ENCODE data around the gene ADGRE2.
"Not testable (repeated sequence)": the region's sequence is repeated elsewhere in the genome, so short reads cannot be mapped to it uniquely, and the experiment has no call there.

Gene ADGRE2

GRCh38 chr19:14778110-14778845 lies at the start of gene ADGRE2:
Gene ADGRE2, minus strand, starts transcription at chr19:14778560. Its CDS starts 1,804 bp downstream, at chr19:14776756.
- H3K9me3 Mint-ChIP-seq, DNase-seq, H3K4me3 Mint-ChIP-seq, H3K27ac Mint-ChIP-seq, ATAC-seq: not testable (repeated sequence)
- H3K4me1 Mint-ChIP-seq = peaks cover 21% of the 10 kb centered on the region
- H3K27me3 Mint-ChIP-seq = peaks cover 71% of the 10 kb centered on the region

GRCh38 chr19:14826006-14826405 lies 47.6 kb upstream of the ADGRE2 start:
- no peak for DNase-seq
- no peak for ATAC-seq
- Mint-ChIP-seq H3K9me3 (no peaks in the 10 kb centered on the region), H3K4me3 (no peak overlapping the region), H3K4me1 (no peaks in the 10 kb centered on the region), H3K27me3 (peaks cover 50% of the 10 kb centered on the region), H3K27ac (no peak overlapping the region)

GRCh38 chr19:14821937-14822336 lies 43.6 kb upstream of the ADGRE2 start:
- ATAC-seq (no peak), DNase-seq (no peak)
- Mint-ChIP-seq H3K27ac (no peak overlapping the region), H3K27me3 (peaks cover 38% of the 10 kb centered on the region), H3K9me3 (no peaks in the 10 kb centered on the region), H3K4me3 (no peak overlapping the region), H3K4me1 (no peaks in the 10 kb centered on the region)

- ATAC-seq = no peak
- H3K4me1 Mint-ChIP-seq = no peaks in the 10 kb centered on the region
- no peak for DNase-seq
- H3K27me3 Mint-ChIP-seq = peaks cover 7% of the 10 kb centered on the region
- H3K4me3 Mint-ChIP-seq = no peak overlapping the region
- H3K9me3 Mint-ChIP-seq = no peaks in the 10 kb centered on the region
- no peak overlapping the region for H3K27ac Mint-ChIP-seq
Measured at GRCh38 chr19:14818588-14818987, 40.2 kb upstream of the ADGRE2 start.

- Mint-ChIP-seq H3K4me1 (no peaks in the 10 kb centered on the region), H3K27me3 (peaks cover 7% of the 10 kb centered on the region), H3K27ac (no peak overlapping the region), H3K9me3 (no peaks in the 10 kb centered on the region), H3K4me3 (no peak overlapping the region)
- DNase-seq = no peak
- ATAC-seq = no peak
Measured at GRCh38 chr19:14817052-14817451, 38.7 kb upstream of the ADGRE2 start.

GRCh38 chr19:14814982-14815652 lies 36.8 kb upstream of the ADGRE2 start:
- H3K4me1 Mint-ChIP-seq = no peaks in the 10 kb centered on the region
- H3K4me3 Mint-ChIP-seq = no peak overlapping the region
- ATAC-seq = no peak

GRCh38 chr19:14809272-14810057 lies 31.1 kb upstream of the ADGRE2 start:
- no peaks in the 10 kb centered on the region for H3K27me3 Mint-ChIP-seq
- H3K4me3 Mint-ChIP-seq = peak overlapping the region in 1 of 2 donors; percentile 27
- peak overlapping the region in 1 of 2 donors; percentile 16 for H3K27ac Mint-ChIP-seq
- DNase-seq (no peak), ATAC-seq (no peak)
- H3K9me3 Mint-ChIP-seq = no peaks in the 10 kb centered on the region
- H3K4me1 Mint-ChIP-seq = no peaks in the 10 kb centered on the region

More at GRCh38 chr19:14814982-14815652, 36.8 kb upstream of the ADGRE2 start:
- no peaks in the 10 kb centered on the region for H3K27me3 Mint-ChIP-seq
- no peaks in the 10 kb centered on the region for H3K9me3 Mint-ChIP-seq
- no peak overlapping the region for H3K27ac Mint-ChIP-seq
- DNase-seq = no peak

- H3K9me3 Mint-ChIP-seq = no peaks in the 10 kb centered on the region
- H3K27ac Mint-ChIP-seq = no peak overlapping the region
- no peaks in the 10 kb centered on the region for H3K4me1 Mint-ChIP-seq
- ATAC-seq = no peak
- DNase-seq = no peak
- peaks cover 9% of the 10 kb centered on the region for H3K27me3 Mint-ChIP-seq
- no peak overlapping the region for H3K4me3 Mint-ChIP-seq
Measured at GRCh38 chr19:14804765-14805164, 26.4 kb upstream of the ADGRE2 start.

- ATAC-seq (no peak), DNase-seq (no peak)
- H3K4me1 Mint-ChIP-seq = no peaks in the 10 kb centered on the region
- H3K27ac Mint-ChIP-seq = no peak overlapping the region
- H3K27me3 Mint-ChIP-seq = peaks cover 9% of the 10 kb centered on the region
- H3K4me3 Mint-ChIP-seq = no peak overlapping the region
- no peaks in the 10 kb centered on the region for H3K9me3 Mint-ChIP-seq
Measured at GRCh38 chr19:14798760-14799159, 20.4 kb upstream of the ADGRE2 start.

- Mint-ChIP-seq H3K4me3 (no peak overlapping the region), H3K9me3 (no peaks in the 10 kb centered on the region), H3K27me3 (peaks cover under 1% of the 10 kb centered on the region), H3K4me1 (no peaks in the 10 kb centered on the region), H3K27ac (no peak overlapping the region)
- ATAC-seq (no peak), DNase-seq (no peak)
Measured at GRCh38 chr19:14796021-14796420, 17.7 kb upstream of the ADGRE2 start.

GRCh38 chr19:14795078-14795721 lies 16.8 kb upstream of the ADGRE2 start:
- H3K9me3 Mint-ChIP-seq = no peaks in the 10 kb centered on the region
- DNase-seq (no peak), ATAC-seq (no peak)
- no peaks in the 10 kb centered on the region for H3K4me1 Mint-ChIP-seq
- no peak overlapping the region for H3K27ac Mint-ChIP-seq
- H3K27me3 Mint-ChIP-seq = no peaks in the 10 kb centered on the region
- no peak overlapping the region for H3K4me3 Mint-ChIP-seq

GRCh38 chr19:14792250-14792649 lies 13.9 kb upstream of the ADGRE2 start:
- H3K27ac Mint-ChIP-seq, DNase-seq, H3K4me1 Mint-ChIP-seq, H3K4me3 Mint-ChIP-seq, ATAC-seq, H3K9me3 Mint-ChIP-seq, H3K27me3 Mint-ChIP-seq: not testable (repeated sequence)

- H3K4me3 Mint-ChIP-seq = peak overlapping the region; percentile 5 to 39
- DNase-seq (peak in 1 of 2 donors; percentile 39), ATAC-seq (no peak)
- H3K27ac Mint-ChIP-seq = no peak overlapping the region
- no peaks in the 10 kb centered on the region for H3K9me3 Mint-ChIP-seq
- peaks cover 28% of the 10 kb centered on the region for H3K4me1 Mint-ChIP-seq
- H3K27me3 Mint-ChIP-seq = peaks cover 35% of the 10 kb centered on the region
Measured at GRCh38 chr19:14786421-14786851, 8.1 kb upstream of the ADGRE2 start.

GRCh38 chr19:14785102-14785793 lies 6.9 kb upstream of the ADGRE2 start:
- Mint-ChIP-seq H3K4me1 (peaks cover 28% of the 10 kb centered on the region), H3K27ac (peak overlapping the region; percentile 13 to 28), H3K4me3 (peak overlapping the region; percentile 43 to 47), H3K27me3 (peaks cover 42% of the 10 kb centered on the region)
- peak; percentile 80 for ATAC-seq
- not testable (repeated sequence) for H3K9me3 Mint-ChIP-seq
- peak in 1 of 2 donors; percentile 21 for DNase-seq

GRCh38 chr19:14784730-14785101 lies 6.4 kb upstream of the ADGRE2 start:
- ATAC-seq (peak; percentile 89), DNase-seq (peak in 1 of 2 donors; percentile 53)
- Mint-ChIP-seq H3K4me3 (peak overlapping the region in 1 of 2 donors; percentile 5), H3K27me3 (peaks cover 42% of the 10 kb centered on the region), H3K4me1 (peaks cover 28% of the 10 kb centered on the region), H3K27ac (peak overlapping the region in 1 of 2 donors; percentile 67)
- not testable (repeated sequence) for H3K9me3 Mint-ChIP-seq
